GM19438 (cell line): ENCODE measurements around the gene FBXO31.

Experiments
- ATAC-seq: cut with Tn5 transposase; IDR thresholded peaks from one replicate; pipeline ENCODE4 v1.9.1; 2021; ENCODE audit warnings: low read depth; ENCODE audit not compliant: unreplicated experiment

Gene FBXO31

GRCh38 chr16:87293990-87294389 lies 89.6 kb downstream of the FBXO31 start:
- ATAC-seq, result no peak

GRCh38 chr16:87291944-87292343 lies 91.6 kb downstream of the FBXO31 start:
- no peak for ATAC-seq

DNA sequence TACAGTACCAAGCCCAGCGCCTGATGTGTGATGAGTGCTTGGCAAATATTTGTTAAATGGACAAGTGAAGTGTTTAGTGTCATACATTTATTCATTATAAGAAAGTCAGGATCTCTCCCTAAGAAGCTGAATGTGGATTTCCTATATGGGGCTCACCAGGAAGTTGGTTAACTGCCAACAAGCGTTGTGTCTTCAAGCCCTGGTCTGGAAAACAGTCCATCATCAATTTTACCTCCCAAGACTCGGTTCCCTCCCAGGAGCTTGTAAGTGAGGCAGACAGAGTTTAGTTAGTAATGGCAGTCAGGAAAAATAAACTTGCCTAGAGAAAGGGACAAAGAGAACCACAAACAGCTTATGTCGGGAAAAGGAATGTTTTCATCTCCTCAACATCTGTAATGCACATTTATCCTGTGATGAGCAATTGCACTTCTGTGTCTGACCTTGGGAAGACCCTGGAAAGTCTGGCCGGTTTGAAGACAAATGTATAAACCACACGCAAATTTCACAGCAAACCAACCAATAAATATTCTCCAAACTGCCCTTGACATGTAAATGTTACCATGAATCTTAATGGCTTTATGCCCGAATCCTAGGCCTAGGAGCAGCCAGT lies 94.7 kb downstream of the FBXO31 start:
- ATAC-seq, result no peak

- no peak for ATAC-seq
Measured at GRCh38 chr16:87286839-87287626, 96.5 kb downstream of the FBXO31 start.

DNA sequence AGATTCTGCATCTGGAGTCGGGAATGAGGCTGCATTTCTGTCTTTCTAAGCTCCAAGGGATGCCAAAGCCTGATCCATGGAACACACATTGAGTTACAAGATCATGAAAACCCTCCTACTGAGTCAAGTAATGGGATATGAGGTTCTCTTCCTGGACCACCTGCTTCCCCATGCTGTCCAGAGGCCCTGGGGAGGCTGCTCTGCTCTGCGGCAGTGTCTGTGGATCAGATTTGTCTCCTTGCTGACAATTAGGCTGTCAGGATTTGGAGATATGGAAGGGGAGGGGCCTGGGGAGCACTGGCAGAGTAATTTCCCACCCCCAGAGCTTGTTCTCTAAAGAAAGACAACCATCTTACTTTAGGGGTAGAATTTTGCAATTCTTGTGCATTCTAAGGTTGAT lies 99.4 kb downstream of the FBXO31 start:
- ATAC-seq, result no peak

- no peak for ATAC-seq
Measured at GRCh38 chr16:87279094-87279658, 104.4 kb downstream of the FBXO31 start.

DNA sequence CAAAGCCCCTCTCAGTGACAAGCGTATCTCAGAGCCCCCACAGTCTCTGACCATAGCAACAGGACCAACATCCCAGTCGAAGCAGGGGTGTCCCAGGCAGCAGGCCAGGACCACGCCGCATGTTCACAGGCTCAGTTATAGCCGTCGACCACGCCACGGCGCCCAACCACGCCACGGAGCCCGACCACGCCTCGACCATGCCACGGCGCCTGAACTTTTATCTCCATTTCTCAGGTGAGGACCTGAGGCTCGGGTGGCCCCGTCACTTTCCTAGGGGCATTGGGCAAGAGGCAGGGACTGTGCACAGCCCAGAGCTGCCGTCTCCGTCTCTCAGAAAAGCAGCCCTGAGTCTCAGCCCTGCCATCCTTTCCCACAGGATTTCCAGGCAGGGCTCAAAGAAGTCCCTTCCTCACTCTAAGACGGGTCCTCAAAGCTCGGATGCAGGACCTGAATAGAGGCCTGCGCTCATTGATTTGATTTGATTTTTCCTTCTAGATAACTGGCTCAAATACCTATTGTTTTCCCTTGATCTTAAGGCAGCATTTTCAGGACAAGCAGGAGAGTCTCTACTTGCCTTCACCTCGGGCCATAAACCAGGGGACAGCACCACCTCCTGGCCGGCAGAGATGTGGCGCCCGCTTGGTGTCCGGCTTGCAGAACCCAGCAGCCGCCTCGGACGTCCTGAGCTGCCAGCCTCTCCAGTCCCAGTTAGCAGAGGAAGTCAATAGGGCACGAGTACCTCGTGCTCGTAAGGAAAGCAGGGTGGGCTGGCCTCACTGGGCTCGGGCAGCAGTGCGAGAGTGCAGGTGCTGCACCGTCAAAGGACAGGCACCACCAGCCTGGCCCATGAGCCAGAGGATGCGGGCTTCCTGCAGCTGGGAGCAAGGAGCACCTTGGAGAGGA lies 105.1 kb downstream of the FBXO31 start:
- no peak for ATAC-seq
